Neuronal stem cell (in vitro differentiated cells): Measurements from ENCODE around the gene THADA.
A peak's percentile ranks its signal among the peaks of the same experiment; 100 is the strongest.

Experiments
- DNase-seq: peaks from one replicate; pipeline ENCODE4 v3.0.0-alpha.2; 2013; ENCODE audit warnings: low spot score
- H2AFZ ChIP-seq: one replicate; pipeline ENCODE4 v1.6.1; 2013; ENCODE audit warnings: mild to moderate bottlenecking, low read length, inconsistent platforms
- H2AK5ac ChIP-seq: 2 replicates; pipeline ENCODE4 v1.6.1; 2013; ENCODE audit warnings: low read depth, mild to moderate bottlenecking, inconsistent platforms, low read length, moderate library complexity, mixed read lengths
- H2BK120ac ChIP-seq: 2 replicates; pipeline ENCODE4 v1.6.1; 2013; ENCODE audit warnings: low read depth, mild to moderate bottlenecking, inconsistent platforms, low read length, moderate library complexity, mixed read lengths
- H2BK12ac ChIP-seq: one replicate; pipeline ENCODE4 v1.6.1; 2013; ENCODE audit warnings: low read length, inconsistent platforms
- H2BK15ac ChIP-seq: 2 replicates; pipeline ENCODE4 v1.6.1; 2013; ENCODE audit warnings: mild to moderate bottlenecking, low read length, inconsistent platforms, mixed read lengths
- H2BK5ac ChIP-seq: one replicate; pipeline ENCODE4 v1.6.1; 2013; ENCODE audit warnings: inconsistent platforms, mild to moderate bottlenecking, low read length, moderate library complexity
- H3K14ac ChIP-seq: one replicate; pipeline ENCODE4 v1.6.1; 2013; ENCODE audit warnings: low read length, inconsistent platforms
- H3K18ac ChIP-seq: 2 replicates; pipeline ENCODE4 v1.6.1; 2013; ENCODE audit warnings: low read length, inconsistent platforms
- H3K23ac ChIP-seq: 2 replicates; pipeline ENCODE4 v1.6.1; 2013; ENCODE audit warnings: low read depth, mild to moderate bottlenecking, mixed read lengths, low read length, inconsistent platforms; ENCODE audit not compliant: poor library complexity
- H3K27ac ChIP-seq: replicated peaks from 3 replicates; pipeline ENCODE4 v1.5.1; 2013; ENCODE audit warnings: low read length, inconsistent platforms
- H3K27me3 ChIP-seq, 3 experiments: 2 replicates each; pipeline ENCODE4 v1.6.1; 2013; ENCODE audit warnings: low read length in 3 of 3, mild to moderate bottlenecking in 2 of 3, inconsistent platforms in 1 of 3, low read depth in 1 of 3, mixed read lengths in 1 of 3, moderate library complexity in 1 of 3; ENCODE audit not compliant: control insufficient read depth in 3 of 3, insufficient read depth in 3 of 3
- H3K36me3 ChIP-seq, 2 donors: replicated peaks in 1 of 2; 2 replicates each; pipeline ENCODE4 v1.6.1; 2013; ENCODE audit warnings: low read length in 2 of 2; ENCODE audit not compliant: control insufficient read depth in 2 of 2, insufficient read depth in 2 of 2
- H3K4ac ChIP-seq: 2 replicates; pipeline ENCODE4 v1.6.1; 2013; ENCODE audit warnings: inconsistent platforms, mild to moderate bottlenecking, low read length, moderate library complexity
- H3K4me1 ChIP-seq, 2 donors: 1 replicate in 1 of 2; 2 replicates in 1 of 2; pipeline ENCODE4 v1.6.1; 2013; ENCODE audit warnings: low read length in 2 of 2, low read depth in 1 of 2; ENCODE audit not compliant: control insufficient read depth in 2 of 2, insufficient read depth in 1 of 2
- H3K4me2 ChIP-seq: one replicate; pipeline ENCODE4 v1.6.1; 2013; ENCODE audit warnings: mild to moderate bottlenecking, low read length, inconsistent platforms; ENCODE audit not compliant: insufficient read depth, poor library complexity, severe bottlenecking
- H3K4me3 ChIP-seq, 2 donors: 2 replicates each; pipeline ENCODE4 v1.5.1; 2013; ENCODE audit warnings: low read length in 2 of 2, mild to moderate bottlenecking in 2 of 2, inconsistent platforms in 1 of 2, moderate library complexity in 1 of 2
- H3K79me1 ChIP-seq: one replicate; pipeline ENCODE4 v1.6.1; 2013; ENCODE audit warnings: low read depth, mild to moderate bottlenecking, inconsistent platforms, low read length, moderate library complexity
- H3K9ac ChIP-seq: one replicate; pipeline ENCODE4 v1.6.1; 2013; ENCODE audit warnings: mild to moderate bottlenecking, low read depth, low read length, inconsistent platforms; ENCODE audit not compliant: poor library complexity
- H3K9me3 ChIP-seq, 2 donors: replicated peaks in 1 of 2; 2 replicates each; pipeline versions ENCODE3 to v1.6.1; 2013; ENCODE audit warnings: low read length in 2 of 2, mild to moderate bottlenecking in 2 of 2, inconsistent platforms in 1 of 2, low read depth in 1 of 2, mixed read lengths in 1 of 2, moderate library complexity in 1 of 2; ENCODE audit not compliant: control insufficient read depth in 2 of 2, insufficient read depth in 1 of 2
- H4K8ac ChIP-seq: one replicate; pipeline ENCODE4 v1.6.1; 2013; ENCODE audit warnings: low read depth, mild to moderate bottlenecking, inconsistent platforms, low read length, moderate library complexity
- H4K91ac ChIP-seq: one replicate; pipeline ENCODE4 v1.6.1; 2013; ENCODE audit warnings: low read length, low read depth, mild to moderate bottlenecking, inconsistent platforms; ENCODE audit not compliant: poor library complexity
- WGBS, 2 donors: extraction: QIAGEN DNeasy Blood & Tissue Kit; methylation state at CpG; one replicate each; pipeline ENCODE4 v1.1.7; 2013; ENCODE audit warnings: missing lambda C conversion rate in 2 of 2, mixed read lengths in 1 of 2; ENCODE audit not compliant: insufficient read length in 2 of 2, insufficient replicate concordance in 1 of 2; ENCODE audit errors: extremely low coverage in 2 of 2; 5-methylcytosine and 5-hydroxymethylcytosine counted together

THADA gene

DNA sequence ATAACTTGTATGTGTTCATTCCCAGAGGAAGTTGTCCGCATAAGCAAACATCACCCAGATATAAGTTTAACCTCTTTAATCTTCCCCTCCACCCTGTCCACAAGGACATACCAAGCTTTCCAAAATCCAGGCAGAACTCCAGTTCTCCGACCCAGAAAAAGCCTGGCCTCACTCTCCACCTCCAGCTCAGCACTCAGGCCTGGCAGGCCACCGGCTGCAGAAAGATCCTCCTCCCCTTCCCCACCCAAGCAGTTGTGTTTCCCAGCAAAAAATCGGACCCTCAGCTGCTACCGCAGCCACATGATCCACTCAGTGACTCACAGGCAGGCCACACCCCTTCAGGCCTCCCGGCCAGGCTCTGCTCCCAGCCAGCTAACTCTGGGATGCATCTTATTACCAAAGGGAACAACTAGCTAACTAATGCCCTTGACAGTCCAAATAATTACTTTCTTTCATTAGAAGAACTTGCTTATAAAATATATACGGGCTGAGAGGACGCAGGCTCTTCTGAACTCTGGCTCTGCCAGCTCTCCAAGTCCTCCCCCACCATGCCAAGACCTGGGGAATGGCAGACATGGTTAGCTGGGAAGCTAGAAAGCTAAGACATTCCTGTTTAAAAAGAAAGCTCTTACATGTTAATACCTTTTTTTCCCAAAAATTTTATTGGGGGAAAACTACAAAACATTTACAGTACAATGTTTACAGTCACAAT, 373.9 kb downstream of the THADA start:
- peak; percentile 86 for DNase-seq
- Histone ChIP-seq H3K4me3 (peak overlapping the region in 1 of 2 donors; percentile 59), H4K8ac (no peak overlapping the region), H2BK5ac (no peak overlapping the region), H3K4me1 (peaks cover 33 to 49% of the 10 kb centered on the region in 2 donors), H3K4me2 (peak overlapping the region; percentile 47), H3K27ac (peak overlapping the region; percentile 91), H2BK12ac (no peak overlapping the region), H2AK5ac (no peak overlapping the region), H3K23ac (no peak overlapping the region), H3K18ac (no peak overlapping the region), H3K79me1 (peaks cover 16% of the 10 kb centered on the region), H3K27me3 (peaks cover 0 to 2% (median 0%) of the 10 kb centered on the region in 3 experiments), H2BK15ac (no peak overlapping the region), H3K36me3 (peaks cover 11 to 28% of the 10 kb centered on the region in 2 donors), H2AFZ (no peak overlapping the region), H3K14ac (no peak overlapping the region), H3K4ac (no peak overlapping the region), H4K91ac (no peak overlapping the region), H3K9ac (no peak overlapping the region), H3K9me3 (no peaks in the 10 kb centered on the region), H2BK120ac (no peak overlapping the region)
- no CpG with 5 or more reads among the region's 8 CpGs for WGBS, 2 donors

DNA sequence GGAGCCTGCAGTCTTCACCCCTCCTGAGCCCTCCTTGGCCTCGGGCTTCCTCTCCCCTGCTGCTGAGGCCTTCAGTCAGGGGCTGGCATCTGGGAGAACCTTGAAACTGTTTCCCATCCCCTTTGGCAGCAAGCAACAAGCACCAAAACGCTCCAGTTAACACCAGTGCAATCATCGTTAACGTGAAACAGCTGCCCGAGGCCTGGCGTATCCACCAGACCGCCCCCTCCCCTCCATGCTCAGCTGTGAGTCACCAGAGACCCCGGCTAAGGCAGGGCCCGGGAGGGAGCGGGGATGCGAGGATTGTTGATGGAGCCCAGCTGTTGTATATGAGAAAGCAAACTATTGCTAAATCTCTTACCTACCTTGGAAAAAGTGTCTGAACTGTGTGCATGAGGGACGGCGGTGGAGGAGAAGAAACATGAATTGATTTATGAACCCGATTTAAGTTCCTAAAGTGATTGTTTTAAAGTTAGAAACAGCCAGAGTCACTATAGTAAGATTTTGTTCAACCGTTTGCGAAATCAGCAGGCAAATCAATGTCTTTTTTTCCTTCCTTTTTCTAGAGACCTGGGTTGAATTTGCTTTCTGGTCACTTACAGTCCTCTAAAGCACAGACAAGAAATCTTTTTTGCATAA, 374.6 kb downstream of the THADA start:
- Histone ChIP-seq H2AFZ (no peak overlapping the region), H3K79me1 (peaks cover 15% of the 10 kb centered on the region), H3K27me3 (peaks cover 0 to 2% (median 0%) of the 10 kb centered on the region in 3 experiments), H3K18ac (peak overlapping the region; percentile 33), H3K36me3 (peaks cover 11 to 28% of the 10 kb centered on the region in 2 donors), H3K4me3 (peak overlapping the region in 1 of 2 donors; percentile 59), H2AK5ac (no peak overlapping the region), H2BK15ac (no peak overlapping the region), H3K23ac (no peak overlapping the region), H3K9me3 (no peaks in the 10 kb centered on the region), H4K91ac (peak overlapping the region; percentile 34), H4K8ac (no peak overlapping the region), H3K27ac (peak overlapping the region; percentile 91), H3K4ac (no peak overlapping the region), H3K9ac (peak overlapping the region; percentile 38), H2BK12ac (no peak overlapping the region), H2BK5ac (peak overlapping the region; percentile 67), H3K14ac (no peak overlapping the region), H2BK120ac (no peak overlapping the region), H3K4me2 (peak overlapping the region; percentile 47), H3K4me1 (peaks cover 33 to 49% of the 10 kb centered on the region in 2 donors)
- no CpG with 5 or more reads among the region's 16 CpGs for WGBS, 2 donors
- peak; percentile 59 for DNase-seq

DNA sequence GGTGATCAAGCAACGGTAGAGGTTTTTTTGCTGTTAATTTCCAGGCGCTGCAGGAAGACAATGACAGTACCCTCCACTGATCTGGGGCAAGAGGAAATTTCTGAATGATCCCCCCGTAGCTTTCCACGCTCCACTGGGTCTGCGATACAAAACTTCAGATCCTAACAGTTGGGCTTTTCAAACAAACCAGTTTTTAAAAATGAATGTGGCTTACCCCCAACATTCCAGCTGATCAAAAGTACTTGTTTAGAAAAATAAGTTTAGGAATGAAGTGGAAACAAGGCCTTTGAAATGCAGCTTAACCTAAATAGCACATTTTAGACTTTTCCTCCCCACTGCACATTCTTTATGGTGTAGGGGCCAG, 375.1 kb downstream of the THADA start:
- no CpG with 5 or more reads among the region's 5 CpGs for WGBS, 2 donors
- Histone ChIP-seq H3K27ac (peak overlapping the region; percentile 91), H2BK5ac (peak overlapping the region; percentile 67), H3K9ac (peak overlapping the region; percentile 38), H3K9me3 (no peaks in the 10 kb centered on the region), H3K23ac (no peak overlapping the region), H2AFZ (no peak overlapping the region), H2BK15ac (no peak overlapping the region), H2AK5ac (no peak overlapping the region), H3K79me1 (peaks cover 11% of the 10 kb centered on the region), H3K4me2 (peak overlapping the region; percentile 29), H3K4me1 (peaks cover 33 to 49% of the 10 kb centered on the region in 2 donors), H3K4me3 (peak overlapping the region in 1 of 2 donors; percentile 59), H3K27me3 (peaks cover 0 to 2% (median 0%) of the 10 kb centered on the region in 3 experiments), H3K36me3 (peaks cover 11 to 28% of the 10 kb centered on the region in 2 donors), H4K8ac (no peak overlapping the region), H2BK120ac (no peak overlapping the region), H3K18ac (peak overlapping the region; percentile 33), H2BK12ac (no peak overlapping the region), H4K91ac (peak overlapping the region; percentile 34), H3K4ac (no peak overlapping the region), H3K14ac (no peak overlapping the region)
- no peak for DNase-seq

DNA sequence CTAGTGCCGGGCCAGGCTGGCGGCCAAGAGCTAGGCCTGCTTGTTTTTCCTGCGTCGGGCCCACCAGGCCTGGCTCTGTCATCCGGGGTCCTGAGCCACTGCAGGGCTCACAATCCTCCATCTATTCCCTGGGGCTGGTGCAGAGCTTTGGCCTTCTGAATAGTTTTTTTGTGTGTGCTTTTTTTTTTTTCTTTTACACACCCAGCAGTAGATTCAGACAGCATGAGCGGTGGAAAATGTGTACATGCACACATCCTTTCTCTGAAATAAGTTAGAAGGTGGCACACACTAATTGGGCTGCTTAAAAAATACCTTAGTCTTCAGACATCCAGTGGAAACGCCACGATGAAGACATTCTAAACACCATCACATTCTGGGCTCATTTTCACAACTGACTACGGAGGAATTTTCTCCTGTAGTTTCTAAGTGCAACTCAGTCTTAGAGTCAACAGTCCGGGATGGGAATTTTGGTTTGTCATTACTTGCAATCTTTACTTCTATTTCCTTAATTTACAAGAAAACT, 375.5 kb downstream of the THADA start:
- H3K4ac ChIP-seq, result no peak overlapping the region
- DNase-seq, result no peak
- H2AK5ac ChIP-seq, result peak overlapping the region; percentile 79
- H4K91ac ChIP-seq, result no peak overlapping the region
- peaks cover 33 to 49% of the 10 kb centered on the region in 2 donors for H3K4me1 ChIP-seq
- peaks cover 0 to 2% (median 0%) of the 10 kb centered on the region in 3 experiments for H3K27me3 ChIP-seq
- peak overlapping the region; percentile 91 for H3K27ac ChIP-seq
- H3K18ac ChIP-seq, result peak overlapping the region; percentile 98
- WGBS, 2 donors, result no CpG with 5 or more reads among the region's 10 CpGs
- peaks cover 11 to 28% of the 10 kb centered on the region in 2 donors for H3K36me3 ChIP-seq
- no peak overlapping the region for H2BK120ac ChIP-seq
- peak overlapping the region in 1 of 2 donors; percentile 59 for H3K4me3 ChIP-seq
- H3K9ac ChIP-seq, result peak overlapping the region; percentile 53
- peak overlapping the region; percentile 92 for H2AFZ ChIP-seq
- peak overlapping the region; percentile 12 for H3K4me2 ChIP-seq
- no peak overlapping the region for H2BK12ac ChIP-seq
- H3K14ac ChIP-seq, result no peak overlapping the region
- peak overlapping the region; percentile 83 for H2BK5ac ChIP-seq
- peaks cover 10% of the 10 kb centered on the region for H3K79me1 ChIP-seq
- no peak overlapping the region for H4K8ac ChIP-seq
- no peaks in the 10 kb centered on the region for H3K9me3 ChIP-seq
- no peak overlapping the region for H2BK15ac ChIP-seq
- H3K23ac ChIP-seq, result no peak overlapping the region
